Measurements from ENCODE around the gene NUDT19.

Gene NUDT19

GRCh38 chr19:32748497-32748896 lies 56.9 kb downstream of the NUDT19 start:
- no peak overlapping the region for H3K27ac ChIP-seq
- TF ChIP-seq ZFX (IDR thresholded peaks at IDR 0.05) (no peak), CTCF (conservative IDR thresholded peaks at IDR 0.05) (no peak; the same call in 1 of the 2 replicates)

GRCh38 chr19:32748948-32749347 lies 57.3 kb downstream of the NUDT19 start:
- no peak overlapping the region for H3K27ac ChIP-seq
- TF ChIP-seq ZFX (IDR thresholded peaks at IDR 0.05) = no peak

GRCh38 chr19:32749361-32749760 lies 57.7 kb downstream of the NUDT19 start:
- H3K27ac ChIP-seq = no peak overlapping the region
- no peak for TF ChIP-seq CTCF (conservative IDR thresholded peaks at IDR 0.05)
- no peak for TF ChIP-seq ZFX (IDR thresholded peaks at IDR 0.05)

- no peak overlapping the region for H3K27ac ChIP-seq
- no peak for TF ChIP-seq ZFX (IDR thresholded peaks at IDR 0.05)
- no peak for TF ChIP-seq CTCF (conservative IDR thresholded peaks at IDR 0.05)
Measured at GRCh38 chr19:32750441-32751055, 58.9 kb downstream of the NUDT19 start.

GRCh38 chr19:32751066-32751465 lies 59.4 kb downstream of the NUDT19 start:
- TF ChIP-seq ZFX (IDR thresholded peaks at IDR 0.05) (no peak), CTCF (conservative IDR thresholded peaks at IDR 0.05) (no peak)

GRCh38 chr19:32757189-32757588 lies 65.6 kb downstream of the NUDT19 start:
- H3K27ac ChIP-seq = no peak overlapping the region
- TF ChIP-seq ZFX (IDR thresholded peaks at IDR 0.05) = no peak
- TF ChIP-seq CTCF (conservative IDR thresholded peaks at IDR 0.05) = no peak

More at GRCh38 chr19:32751066-32751465, 59.4 kb downstream of the NUDT19 start:
- H3K27ac ChIP-seq = no peak overlapping the region
